Activated CD4-positive, CD25-positive, alpha-beta regulatory T cell treated with anti-CD3 and anti-CD28 coated beads, Interleukin-2, amount 50 U/mL, for 16 hours (primary cell): ENCODE data around the gene DOC2A.

Experiments used
- DNase-seq: peaks from one replicate; pipeline ENCODE4 v3.0.0-alpha.2; 2020; ENCODE audit warnings: low read depth, low spot score

Gene DOC2A

DNA sequence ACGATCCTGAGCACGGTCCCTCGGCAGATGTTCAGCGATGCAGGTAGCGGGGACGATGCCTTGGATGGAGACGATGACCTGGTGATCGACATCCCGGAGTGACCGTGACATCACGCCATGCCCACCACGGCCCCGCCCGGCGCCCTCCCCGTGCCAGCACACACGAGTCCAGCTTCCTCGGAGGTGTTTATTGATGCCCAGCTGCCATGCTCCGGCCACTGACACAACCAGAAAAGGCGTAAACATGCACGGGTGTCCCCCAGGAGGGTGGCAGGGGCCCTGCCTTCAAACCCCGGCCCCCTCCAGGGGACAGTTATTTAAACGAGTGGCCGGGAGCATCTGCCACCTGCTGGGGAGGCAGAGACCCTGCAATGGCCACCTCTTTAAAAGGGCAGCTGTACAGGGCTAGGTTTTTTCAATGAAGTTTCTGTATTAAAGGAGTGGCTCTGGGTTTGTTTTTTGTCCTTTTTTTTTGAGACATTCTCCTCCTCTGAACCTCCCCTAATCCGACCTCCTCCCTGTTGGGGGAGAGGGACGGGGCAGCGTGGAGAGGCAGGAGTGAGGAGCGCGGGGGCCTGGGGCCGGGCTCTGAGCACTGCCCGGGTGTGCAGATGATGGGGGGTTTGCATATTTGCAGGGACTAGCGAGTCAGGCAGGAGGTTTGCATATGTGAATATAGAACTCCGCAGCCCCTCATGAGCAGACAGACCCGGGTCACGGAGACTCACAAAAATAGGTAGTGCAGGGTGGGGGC lies 5.3 kb downstream of the DOC2A start:
- no peak for DNase-seq

DNA sequence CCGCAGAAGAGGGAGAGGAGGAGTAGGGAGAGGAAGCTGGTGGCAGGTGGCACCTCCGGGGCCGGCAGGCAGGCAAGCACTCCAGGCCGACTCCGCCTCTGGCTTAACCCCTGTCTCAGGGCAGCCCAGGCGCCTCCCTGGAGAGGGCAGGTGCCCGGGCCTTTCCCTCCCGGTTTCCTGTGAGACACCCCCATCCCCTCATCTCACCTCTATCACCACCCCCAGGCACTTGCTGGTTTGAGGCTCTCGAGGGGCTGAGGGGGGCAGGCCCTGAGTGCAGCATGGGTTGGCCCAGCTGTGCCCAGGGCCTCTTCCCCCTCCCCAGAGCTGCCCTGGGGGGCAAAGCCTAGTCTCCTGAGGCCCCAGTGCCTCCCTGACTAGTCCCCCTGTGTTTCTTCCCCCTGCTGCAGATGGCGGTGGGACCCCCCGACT lies 6.0 kb downstream of the DOC2A start:
- DNase-seq = no peak

DNA sequence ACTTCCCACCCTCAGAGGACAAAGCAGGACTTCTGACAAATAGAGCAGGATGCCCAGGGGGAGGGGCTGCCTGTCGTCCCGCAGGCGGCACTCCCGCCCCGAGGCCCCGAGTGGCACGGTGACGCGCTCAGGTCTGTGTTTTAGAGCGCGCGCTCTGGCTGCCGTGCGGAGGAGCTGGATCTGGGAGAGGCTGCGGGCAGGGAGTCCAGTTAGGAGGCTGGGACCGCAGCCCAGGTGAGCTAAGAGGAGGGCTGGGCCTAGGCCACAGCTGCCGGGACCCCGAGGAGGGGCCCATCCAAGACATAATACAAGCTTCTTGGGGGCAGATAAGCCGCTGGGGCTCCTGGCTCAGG lies 6.4 kb downstream of the DOC2A start:
- no peak for DNase-seq

DNA sequence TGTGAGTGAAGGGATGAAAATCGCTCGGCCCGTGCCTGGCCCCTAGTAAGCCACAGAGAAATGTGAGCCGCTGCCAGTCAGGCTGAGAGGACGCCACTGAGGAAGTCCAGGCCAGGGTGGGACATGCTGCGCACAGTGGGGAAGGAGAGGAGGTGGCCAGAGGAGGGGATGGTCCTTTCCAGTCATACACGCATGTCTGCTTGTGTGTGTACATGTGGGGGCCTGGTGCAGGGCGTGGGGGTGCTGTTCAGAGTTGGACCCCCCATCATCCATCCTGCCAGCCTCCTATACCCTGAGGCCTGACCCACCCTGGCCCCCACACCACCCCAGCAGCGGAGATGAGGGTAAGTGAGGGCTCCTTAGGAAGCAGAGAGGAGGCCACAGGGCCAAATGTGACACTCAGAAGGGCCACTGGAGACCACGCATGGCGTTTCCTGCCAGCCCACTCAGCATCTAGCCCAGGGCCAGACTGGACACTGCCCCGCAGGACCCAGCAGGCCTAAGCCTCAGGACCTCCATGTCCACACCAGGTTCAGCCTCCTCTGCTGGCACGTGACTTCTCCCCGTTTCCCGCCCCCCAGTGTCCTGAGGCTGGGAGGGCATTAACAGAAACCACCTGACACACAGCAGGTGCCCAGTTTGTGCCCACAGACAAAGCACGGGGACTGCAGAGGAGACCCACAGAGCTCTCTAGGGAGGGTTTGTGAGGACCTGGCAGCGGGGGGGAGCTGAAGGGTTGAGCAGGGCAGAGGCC lies 7.0 kb downstream of the DOC2A start:
- DNase-seq = no peak

DNA sequence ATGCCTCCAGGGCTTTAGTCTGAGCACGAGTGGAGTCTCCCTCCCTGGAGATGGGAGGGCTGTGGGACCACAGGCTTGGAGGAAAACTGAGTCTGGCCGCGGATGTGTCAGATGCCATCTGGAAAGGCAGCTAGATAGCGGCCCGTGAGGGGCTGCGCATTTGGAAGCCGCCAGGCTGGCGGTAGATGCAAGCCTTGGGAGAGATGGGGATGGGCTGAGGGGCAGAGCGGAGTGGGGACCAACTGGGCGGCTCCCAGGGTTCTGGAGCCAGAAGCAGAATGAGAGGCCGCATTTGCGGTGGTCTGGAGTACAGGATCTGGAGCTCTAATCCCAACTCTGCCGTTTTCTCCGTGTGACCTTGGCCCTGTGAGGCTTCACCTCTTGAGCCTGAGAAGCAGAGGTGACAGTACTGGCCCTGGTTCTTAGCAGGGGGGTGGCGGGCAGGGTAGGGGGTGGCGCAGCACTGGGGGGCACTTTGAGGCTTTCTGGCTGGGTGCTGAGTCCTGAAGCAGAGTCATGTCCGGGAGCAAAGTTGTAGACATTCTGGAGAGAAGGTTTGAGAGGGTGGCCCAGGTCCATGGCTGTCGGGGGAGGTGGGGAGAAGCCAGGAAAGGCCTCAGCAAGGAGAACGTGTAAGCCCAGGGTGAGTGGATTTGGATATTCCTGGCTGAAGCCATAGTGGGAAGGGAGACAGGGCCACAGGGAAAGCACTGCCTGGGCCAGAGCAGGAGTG lies 8.0 kb downstream of the DOC2A start:
- no peak for DNase-seq

DNA sequence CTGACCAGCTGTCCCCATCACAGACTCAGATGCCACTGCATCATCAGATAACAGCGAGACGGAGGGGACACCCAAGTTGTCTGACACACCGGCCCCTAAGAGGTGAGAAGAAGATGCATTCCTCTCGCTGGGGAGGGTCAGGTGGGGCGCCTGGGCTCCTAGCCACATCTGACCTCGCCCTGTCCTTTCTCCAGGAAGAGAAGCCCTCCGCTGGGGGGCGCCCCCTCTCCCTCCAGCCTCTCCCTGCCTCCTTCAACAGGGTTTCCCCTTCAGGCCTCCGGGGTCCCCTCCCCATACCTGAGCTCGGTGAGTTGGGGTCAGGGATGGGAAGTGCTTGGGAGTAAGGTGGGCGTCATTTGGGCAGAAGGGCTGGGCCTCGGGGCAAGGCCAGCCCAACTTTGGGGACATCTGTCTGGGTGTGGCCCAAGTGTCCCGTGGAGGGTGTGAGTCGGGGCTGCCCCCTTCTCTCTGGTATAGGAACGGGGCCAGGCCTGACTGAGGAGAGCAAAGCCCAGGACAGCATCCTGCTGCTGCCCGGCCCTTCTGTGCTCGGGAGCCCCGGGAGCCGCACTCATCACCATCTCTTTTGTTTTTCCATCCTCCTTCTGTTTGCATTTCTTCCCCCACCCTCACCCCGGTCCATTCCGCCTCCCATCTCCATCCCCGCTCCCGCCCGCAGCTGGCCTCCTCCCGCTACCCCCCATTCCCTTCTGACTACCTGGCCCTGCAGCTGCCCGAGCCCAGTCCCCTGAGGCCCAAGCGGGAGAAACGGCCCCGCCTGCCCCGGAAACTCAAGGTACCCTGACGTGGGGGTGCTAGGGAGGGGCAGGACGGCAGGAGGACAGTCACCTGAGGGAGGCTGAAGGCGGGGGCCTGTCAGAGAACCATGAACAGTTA lies 9.8 kb downstream of the DOC2A start:
- DNase-seq = no peak

DNA sequence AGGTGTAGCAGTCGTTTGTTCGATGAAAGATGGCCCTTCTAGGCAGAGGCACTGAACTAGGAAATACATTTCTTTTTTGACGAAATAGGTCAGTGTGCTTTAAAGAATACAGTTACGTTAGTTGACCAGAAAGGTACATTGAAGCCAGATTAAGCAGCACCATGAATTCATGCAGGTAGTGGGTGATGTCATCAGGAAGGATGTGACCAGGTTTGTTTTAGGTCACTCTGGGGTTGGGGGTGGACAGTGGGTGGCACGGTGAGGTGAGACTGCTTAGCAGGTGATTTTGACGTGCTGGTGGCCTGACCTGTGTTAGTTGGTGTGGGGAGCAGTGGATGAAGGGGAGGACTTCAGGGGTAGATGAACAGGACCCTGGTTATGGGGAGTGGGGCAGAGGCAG lies 11.2 kb downstream of the DOC2A start:
- DNase-seq = no peak

DNA sequence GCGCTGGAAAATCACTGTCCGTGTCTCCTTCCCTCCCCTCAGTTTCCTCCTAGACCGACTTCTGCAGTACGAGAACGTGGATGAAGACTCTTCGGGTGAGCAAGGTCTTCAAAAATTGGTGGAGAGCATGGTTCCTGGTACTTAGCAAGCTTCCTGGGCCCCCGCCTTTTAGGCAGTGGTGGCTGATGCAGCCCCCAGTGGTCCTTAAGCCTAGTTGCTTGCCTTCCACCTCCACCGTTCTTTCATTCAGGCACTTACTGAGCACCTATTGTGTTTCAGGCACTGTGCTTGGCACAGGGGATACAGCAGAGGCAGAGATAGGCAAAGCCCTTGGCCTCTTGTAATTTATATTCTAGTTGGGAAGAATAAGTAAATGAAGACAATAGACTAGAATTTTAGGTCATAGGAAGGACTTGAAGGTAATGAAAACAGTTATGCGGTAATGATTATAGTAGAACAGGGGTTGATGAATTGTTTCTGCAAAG lies 14.0 kb downstream of the DOC2A start:
- no peak for DNase-seq

DNA sequence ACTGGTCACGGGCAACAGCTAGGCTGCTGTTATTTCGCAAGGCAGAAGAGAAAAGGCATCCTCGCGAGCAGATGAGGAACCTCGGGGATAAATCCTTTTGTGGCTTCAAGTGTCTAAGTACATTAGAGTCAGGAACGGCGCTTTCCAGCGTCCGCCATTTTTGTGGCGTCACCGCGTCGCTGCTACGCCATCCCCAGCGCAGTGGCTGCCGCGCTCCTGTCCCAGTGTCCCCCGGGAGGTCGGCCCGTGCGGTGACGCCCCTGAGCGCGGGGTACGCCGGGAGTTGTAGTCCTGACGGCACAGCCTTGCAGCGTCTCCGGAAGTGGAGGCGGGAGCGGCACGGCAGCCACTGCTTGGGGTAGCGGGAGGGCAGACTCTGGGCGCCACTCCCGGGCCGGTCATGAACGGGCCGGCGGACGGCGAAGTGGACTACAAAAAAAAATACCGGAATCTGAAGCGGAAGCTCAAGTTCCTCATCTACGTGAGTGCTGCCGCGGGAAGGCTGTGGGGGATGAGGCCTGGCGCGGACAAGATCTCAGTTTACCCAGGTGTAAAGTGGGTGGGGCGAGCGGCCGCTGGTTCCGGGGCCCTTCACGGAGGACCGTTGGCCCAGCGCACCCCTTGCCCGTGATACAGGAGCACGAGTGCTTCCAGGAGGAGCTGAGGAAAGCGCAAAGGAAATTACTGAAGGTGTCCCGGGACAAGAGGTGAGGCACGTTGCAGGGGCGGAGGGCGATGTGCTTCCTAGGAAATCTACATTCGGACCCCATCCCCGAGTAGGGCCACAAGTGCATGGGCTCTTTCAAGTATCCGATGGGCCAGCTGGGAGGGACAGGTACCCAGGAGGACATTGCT lies 14.7 kb downstream of the DOC2A start, which contains the start of gene INO80E:
TSS of gene INO80E (plus strand) at position 331 of the 855 bp plus-strand sequence. CDS start at position 401, 70 bp downstream.
- peak; percentile 100 for DNase-seq

DNA sequence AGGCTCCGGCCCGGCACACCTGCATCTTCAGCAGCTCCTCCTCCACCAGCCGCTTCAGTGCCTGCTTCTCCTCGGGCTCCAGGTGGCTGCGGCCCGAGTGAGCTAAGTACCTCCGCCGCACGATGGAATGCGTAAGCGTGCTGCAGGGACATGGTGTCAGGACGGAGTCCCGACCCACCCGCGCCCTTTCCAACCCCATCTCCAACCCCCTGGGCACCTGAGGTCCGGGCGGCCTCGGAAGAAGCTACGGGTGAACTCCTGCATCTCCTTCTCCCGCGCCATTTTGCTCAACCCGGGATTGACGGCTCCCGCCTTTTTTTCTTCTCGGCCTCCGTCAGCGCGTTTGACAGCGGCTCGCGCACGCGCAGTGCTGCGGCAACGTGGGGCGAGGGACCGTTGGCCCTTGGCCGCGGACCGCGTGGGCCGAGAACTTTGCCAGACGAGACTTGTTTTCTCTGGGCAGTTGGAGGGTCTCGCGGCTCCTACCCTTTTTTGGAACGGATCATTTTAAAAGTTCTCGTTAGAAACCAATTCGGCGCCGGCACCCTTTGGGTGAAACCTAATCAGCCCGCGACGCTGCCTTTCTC lies 15.4 kb downstream of the DOC2A start, which contains the start of gene HIRIP3:
TSS of gene HIRIP3 (minus strand) at position 294 of the 587 bp plus-strand sequence. CDS start at position 282, 12 bp downstream.
- peak; percentile 80 for DNase-seq

DNA sequence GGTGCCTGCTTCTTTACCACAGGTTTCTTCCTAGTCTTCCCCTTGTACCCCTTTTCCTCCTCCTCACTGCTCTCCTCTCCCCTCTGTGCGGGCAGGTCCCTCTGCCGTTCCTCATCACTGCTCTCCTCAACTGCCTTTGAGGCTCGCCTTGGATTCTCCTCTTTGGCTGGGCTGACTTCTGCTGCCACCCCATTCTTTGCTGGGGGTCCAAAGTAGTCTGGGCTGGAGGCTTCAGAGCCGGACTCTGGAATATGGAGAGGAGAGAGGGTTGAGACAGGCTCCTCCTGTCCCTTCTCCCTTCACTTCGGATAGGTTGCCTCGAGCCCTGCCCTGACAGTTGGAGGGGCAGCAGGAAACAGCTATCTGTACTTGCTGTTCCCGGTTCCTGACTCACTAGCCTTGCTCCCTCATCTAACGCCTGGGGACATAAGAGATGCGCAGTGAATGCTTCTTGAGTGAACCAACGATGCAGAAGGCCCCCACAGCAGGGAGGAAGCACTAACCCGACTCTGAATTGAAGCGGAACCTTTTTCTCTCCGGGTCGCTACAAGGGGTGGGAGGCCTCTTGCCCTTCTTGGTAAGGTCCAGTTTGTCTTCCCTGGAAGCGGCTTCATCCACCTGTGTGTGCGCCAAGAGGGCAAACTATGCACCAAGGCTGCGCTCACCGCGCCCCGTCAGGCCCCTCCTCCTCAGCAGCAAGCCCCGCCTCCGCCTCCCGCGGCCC lies 16.1 kb downstream of the DOC2A start:
- no peak for DNase-seq

DNA sequence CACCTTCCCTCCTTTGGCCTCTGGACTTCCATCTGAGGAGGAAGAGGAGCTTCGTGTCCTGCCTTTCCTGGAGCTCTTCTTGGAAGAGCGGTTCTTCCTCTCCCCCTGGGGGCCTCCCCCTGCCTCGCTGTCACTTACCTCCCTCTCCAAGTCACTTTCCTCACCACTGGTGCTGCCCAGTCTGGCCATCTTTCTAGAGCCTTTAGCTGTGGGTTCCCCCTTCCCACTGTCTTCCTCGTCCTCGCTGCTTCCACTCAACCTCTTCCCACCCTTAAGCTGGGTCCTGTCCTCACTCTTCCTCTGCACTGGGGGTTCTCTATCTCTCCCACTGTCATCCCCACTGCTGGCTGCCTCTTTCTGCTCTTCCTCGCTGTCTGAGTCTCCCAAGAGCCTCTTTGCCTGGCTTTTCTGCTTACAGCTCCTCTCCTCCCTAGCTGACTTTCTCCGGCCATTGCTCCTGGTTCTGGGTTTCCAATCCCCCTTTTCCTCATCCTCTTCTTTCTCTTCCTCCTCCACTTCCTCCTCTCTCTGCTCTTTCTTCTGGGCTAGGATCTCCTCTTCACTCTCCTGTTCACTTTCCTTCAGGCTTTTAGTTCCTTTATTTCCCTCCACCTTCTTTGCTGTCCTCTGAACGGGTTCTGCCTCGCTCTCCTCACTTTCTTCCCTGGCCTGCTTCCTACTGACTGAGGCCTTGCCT lies 16.8 kb downstream of the DOC2A start:
- no peak for DNase-seq

DNA sequence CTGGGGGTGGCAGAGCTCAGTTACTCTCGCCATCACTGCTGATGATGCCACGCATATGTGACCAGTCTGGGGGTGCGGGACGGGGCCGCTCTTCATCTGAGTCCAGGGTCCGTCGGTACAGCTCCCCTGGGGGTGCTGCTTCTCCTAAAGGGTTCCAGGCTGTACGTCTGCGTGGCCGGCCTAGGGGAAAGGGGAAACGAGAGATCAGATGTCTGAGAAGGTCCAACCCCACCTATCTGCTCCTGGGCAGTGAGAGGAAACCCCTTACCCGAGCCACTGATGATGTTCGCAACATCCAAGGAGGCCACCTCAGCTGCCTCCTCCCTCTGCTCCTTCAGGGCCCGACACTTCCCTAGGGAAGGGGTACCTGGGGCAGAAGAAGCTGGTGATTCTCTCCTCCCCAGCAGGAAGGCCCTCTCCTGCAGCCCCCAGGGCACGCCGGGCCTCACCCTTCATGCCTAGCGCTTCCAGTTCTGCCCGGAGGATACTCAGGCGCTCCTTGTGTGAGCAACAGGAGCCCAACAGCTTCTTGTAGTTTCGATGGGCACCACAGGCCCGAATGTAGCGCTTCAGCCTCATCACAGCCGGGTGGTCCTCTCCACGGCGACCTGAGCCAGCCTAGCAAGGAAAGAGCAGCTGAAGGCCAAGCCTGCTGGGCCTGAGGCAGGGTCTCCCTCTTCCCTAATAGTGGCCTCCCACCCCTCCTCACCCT lies 17.5 kb downstream of the DOC2A start:
- DNase-seq = no peak

DNA sequence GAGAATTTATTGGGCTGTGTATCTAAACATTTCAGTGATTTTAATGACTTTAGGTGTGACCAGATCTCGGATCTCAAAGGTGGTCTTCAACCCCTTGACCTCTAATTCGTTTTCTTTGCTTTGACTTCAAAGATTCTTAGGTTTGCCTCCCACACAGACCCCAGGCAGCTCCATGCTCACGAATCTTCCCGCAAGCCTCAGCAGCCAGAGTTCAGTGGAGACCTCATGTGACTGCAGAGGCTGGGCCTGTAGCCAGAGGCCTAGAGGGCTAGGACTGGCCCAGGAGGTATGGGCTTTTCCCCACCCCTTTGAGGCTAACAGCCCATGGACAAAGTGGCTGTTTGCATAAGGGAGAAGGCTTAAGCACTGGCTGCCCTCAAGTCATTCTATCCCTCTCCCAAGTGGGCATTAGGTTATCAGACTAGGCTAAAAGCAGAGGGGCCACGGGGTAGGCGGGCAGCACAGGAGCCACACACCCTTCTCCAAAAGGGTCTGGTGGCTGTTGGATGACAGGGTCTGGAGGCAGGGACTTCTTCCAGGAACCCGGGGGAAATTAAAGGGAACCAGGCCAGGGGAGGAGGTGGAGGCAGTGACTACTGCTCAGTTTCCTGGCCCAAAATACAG lies 18.4 kb downstream of the DOC2A start:
- DNase-seq = no peak

DNA sequence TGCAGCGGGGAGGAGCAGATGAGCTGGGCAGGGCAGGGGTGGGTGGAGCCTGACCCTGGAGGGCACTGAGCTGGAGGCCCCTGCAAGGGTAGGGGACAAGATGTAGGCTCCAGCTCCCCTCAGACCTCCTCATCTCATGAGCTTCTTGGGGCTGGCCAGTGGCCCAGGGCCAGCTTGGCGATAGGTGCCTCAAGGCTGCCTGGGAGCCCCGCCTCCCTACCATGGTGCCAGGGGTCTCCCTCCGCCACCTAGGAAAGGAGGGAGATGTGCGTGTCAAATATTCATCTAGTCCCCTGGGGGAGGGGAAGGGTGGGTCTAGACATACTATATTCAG lies 19.3 kb downstream of the DOC2A start:
- DNase-seq = no peak

DNA sequence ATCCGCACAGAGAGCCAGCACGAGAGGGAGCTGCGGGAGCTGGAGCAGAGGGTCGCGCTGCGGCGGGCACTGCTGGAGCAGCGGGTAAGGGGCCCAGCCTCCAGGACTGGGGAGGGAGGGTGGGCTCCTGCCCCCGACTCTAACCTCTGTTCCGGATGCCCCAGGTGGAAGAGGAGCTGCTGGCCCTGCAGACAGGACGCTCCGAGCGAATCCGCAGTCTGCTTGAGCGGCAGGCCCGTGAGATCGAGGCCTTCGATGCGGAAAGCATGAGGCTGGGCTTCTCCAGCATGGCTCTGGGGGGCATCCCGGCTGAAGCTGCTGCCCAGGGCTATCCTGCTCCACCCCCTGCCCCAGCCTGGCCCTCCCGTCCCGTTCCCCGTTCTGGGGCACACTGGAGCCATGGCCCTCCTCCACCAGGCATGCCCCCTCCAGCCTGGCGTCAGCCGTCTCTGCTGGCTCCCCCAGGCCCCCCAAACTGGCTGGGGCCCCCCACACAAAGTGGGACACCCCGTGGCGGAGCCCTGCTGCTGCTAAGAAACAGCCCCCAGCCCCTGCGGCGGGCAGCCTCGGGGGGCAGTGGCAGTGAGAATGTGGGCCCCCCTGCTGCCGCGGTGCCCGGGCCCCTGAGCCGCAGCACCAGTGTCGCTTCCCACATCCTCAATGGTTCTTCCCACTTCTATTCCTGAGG lies 19.8 kb downstream of the DOC2A start:
- DNase-seq = no peak

DNA sequence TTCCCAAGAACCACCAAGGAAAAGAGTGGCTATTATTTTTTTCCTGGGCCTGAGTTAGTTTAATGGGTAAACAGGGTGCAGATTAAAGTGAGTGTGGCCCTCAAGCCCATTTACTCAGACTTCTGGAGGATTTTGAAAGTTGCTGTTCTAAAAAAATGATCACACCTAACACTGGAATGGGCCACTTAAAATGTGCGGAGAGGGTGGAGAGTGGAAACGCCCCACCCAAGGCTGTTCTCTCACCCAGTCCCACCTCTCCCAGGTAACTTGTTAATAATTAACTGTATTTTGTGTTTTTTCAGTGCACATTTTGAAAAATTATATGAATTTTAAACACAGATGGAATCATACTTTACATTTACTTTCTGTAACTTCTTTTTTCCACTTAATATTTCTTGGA lies 20.8 kb downstream of the DOC2A start:
- no peak for DNase-seq
